ENCODE results near the gene CBX8.

CBX8 gene

DNA sequence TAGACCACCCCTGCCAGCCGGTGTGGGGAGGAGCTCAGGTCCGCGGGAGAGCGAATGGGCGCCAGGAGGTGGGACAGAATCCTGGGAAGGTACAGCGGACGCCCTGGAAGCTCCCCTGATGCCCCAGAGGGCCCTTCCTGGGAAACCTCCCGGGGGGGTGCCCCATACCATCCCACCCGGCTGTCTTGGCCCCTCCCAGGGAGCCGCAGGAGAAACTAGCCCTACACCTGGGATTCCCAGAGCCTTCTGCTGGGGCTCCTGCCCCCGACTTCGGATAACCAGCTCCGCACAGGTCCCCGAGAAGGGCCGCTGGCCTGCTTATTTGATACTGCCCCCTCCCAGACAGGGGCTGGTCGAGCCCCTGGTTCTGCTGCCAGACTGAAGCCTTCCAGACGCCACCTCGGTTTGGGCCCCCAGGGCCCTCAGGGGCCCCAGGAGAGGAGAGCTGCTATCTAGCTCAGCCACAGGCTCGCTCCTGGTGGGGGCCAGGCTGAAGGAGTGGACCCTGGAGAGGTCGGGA lies 45.3 kb upstream of the CBX8 start:
- no peak overlapping the region for H3K4me3 ChIP-seq (ENCODE audit: control insufficient read depth, low read depth, low read length)
- TF ChIP-seq, protein P1, sequence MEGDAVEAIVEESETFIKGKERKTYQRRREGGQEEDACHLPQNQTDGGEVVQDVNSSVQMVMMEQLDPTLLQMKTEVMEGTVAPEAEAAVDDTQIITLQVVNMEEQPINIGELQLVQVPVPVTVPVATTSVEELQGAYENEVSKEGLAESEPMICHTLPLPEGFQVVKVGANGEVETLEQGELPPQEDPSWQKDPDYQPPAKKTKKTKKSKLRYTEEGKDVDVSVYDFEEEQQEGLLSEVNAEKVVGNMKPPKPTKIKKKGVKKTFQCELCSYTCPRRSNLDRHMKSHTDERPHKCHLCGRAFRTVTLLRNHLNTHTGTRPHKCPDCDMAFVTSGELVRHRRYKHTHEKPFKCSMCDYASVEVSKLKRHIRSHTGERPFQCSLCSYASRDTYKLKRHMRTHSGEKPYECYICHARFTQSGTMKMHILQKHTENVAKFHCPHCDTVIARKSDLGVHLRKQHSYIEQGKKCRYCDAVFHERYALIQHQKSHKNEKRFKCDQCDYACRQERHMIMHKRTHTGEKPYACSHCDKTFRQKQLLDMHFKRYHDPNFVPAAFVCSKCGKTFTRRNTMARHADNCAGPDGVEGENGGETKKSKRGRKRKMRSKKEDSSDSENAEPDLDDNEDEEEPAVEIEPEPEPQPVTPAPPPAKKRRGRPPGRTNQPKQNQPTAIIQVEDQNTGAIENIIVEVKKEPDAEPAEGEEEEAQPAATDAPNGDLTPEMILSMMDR (conservative IDR thresholded peaks at IDR 0.05; ENCODE audit: control insufficient read depth, insufficient read depth, low read depth, low read length) = no peak
- DNase-seq (ENCODE audit: low read depth) = no peak

DNA sequence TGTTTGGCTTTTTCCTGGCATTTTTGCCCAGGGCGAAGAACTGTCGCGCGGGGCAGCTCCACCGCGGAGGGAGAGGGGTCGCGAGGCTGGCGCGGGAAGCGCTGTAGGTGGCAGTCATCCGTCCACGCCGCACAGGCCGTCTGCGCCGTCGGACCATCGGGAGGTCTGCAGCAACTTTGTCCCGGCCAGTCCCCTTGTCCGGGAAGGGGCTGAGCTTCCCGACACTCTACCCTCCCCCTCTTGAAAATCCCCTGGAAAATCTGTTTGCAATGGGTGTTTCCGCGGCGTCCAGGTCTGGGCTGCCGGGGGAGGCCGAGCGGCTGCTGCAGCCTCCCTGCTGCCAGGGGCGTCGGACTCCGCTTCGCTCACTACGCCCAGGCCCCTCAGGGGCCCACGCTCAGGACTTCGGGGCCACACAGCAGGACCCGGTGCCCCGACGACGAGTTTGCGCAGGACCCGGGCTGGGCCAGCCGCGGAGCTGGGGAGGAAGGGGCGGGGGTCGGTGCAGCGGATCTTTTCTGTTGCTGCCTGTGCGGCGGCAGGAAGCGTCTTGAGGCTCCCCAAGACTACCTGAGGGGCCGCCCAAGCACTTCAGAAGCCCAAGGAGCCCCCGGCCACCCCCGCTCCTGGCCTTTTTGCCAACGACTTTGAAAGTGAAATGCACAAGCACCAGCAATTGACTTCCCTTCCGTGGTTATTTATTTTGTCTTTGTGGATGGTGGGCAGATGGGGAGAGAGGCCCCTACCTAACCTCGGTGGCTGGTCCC lies 44.7 kb upstream of the CBX8 start:
- no peak for DNase-seq (ENCODE audit: low read depth)
- no peak overlapping the region for H3K4me3 ChIP-seq (ENCODE audit: control insufficient read depth, low read depth, low read length)
- TF ChIP-seq, protein P1 (conservative IDR thresholded peaks at IDR 0.05; ENCODE audit: control insufficient read depth, insufficient read depth, low read depth, low read length) = no peak

DNA sequence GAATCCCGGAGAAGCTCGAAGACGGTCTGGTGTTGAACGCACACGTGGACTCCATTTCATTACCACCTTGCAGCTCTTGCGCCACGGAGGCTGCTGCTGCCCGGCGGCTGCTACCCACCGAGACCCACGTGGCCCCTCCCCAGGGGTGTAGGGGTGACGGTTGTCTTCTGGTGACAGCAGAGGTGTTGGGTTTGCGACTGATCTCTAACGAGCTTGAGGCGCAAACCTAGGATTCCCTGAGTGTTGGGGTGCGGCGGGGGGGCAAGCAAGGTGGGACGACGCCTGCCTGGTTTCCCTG lies 44.1 kb upstream of the CBX8 start:
- TF ChIP-seq, protein P1 (conservative IDR thresholded peaks at IDR 0.05; ENCODE audit: control insufficient read depth, insufficient read depth, low read depth, low read length) = no peak
- H3K4me3 ChIP-seq (ENCODE audit: control insufficient read depth, low read depth, low read length) = no peak overlapping the region
- DNase-seq (ENCODE audit: low read depth) = no peak

DNA sequence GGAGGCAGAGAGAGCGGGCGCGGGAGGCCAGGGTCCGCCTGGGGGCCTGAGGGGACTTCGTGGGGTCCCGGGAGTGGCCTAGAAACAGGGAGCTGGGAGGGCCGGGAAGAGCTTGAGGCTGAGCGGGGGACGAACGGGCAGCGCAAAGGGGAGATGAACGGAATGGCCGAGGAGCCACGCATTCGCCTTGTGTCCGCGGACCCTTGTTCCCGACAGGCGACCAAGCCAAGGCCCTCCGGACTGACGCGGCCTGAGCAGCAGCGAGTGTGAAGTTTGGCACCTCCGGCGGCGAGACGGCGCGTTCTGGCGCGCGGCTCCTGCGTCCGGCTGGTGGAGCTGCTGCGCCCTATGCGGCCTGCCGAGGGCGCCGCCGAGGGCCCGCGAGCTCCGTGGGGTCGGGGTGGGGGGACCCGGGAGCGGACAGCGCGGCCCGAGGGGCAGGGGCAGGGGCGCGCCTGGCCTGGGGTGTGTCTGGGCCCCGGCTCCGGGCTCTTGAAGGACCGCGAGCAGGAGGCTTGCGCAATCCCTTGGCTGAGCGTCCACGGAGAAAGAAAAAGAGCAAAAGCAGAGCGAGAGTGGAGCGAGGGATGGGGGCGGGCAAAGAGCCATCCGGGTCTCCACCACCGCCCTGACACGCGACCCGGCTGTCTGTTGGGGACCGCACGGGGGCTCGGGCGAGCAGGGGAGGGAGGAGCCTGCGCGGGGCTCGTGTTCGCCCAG lies 43.6 kb upstream of the CBX8 start:
- H3K4me3 ChIP-seq (ENCODE audit: control insufficient read depth, low read depth, low read length) = no peak overlapping the region
- TF ChIP-seq, protein P1 (conservative IDR thresholded peaks at IDR 0.05; ENCODE audit: control insufficient read depth, insufficient read depth, low read depth, low read length) = no peak
- peak; percentile 41 for DNase-seq (ENCODE audit: low read depth)

DNA sequence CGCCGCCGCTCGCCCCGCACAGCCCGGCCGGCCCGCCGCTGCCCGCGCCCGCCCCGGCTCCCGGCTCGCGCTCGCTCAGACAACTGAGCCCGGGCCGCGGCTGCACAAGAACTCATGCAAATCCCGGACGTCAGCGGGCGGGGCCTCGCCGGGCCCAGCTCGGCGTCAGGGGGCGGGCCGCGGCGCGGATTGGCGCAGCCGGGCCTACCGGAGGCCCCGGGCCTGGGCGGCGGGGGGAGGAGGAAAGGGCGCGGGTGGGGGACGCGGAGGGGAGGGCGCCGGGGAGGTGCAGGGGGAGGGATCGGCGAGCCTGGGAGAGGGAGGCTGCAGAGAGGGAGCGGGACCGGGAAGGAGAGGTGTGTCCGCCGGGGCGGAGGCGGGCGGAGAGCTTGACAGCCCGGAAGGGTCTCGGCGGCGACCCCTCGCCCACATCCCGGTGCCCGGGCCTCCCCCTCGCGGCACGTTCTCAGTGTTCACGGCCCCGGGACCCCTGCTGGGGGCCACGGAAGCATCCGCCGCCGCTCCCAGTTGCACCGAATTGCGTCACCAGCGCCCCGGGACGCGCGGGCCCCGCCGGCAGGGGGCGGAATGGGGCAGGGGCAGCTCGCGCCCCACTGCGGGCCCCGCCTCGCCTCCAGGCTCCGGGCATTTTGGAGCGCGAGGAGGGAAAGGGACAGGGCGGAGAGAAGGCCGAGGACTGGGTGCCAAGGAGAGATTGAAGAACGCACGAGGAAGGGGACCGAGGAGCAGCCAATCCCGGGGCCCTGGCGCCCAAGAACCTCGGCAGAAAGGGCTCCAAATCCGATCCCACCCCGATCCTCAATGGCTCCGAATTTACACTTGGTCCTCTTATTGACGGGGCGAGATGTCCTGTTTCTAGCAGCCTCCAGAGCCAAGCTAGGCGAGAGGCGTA lies 42.7 kb upstream of the CBX8 start, which contains the start of gene CBX4:
TSS of gene CBX4 (minus strand) at position 85 of the 913 bp plus-strand sequence. CDS start 189 bp downstream, outside the sequence.
- TF ChIP-seq, protein P1 (conservative IDR thresholded peaks at IDR 0.05; ENCODE audit: control insufficient read depth, insufficient read depth, low read depth, low read length) = no peak
- peak; percentile 83 for DNase-seq (ENCODE audit: low read depth)
- H3K4me3 ChIP-seq (ENCODE audit: control insufficient read depth, low read depth, low read length) = peak within 1 kb of the TSS; percentile 90
